GM23338 (cell line): Measurements from ENCODE around the gene GRID2.

ENCODE experiments used
- CREB1 ChIP-seq: fragments of 250-450 bp; sonication (Bioruptor Pico); IDR thresholded peaks from 2 replicates; pipeline ENCODE4 v1.5.0; 2020; ENCODE audit warnings: low read depth, mild to moderate bottlenecking, moderate library complexity
- EZH2 ChIP-seq: fragments of 200-600 bp; sonication (generic); IDR thresholded peaks from one replicate; pipeline ENCODE4 v1.8.0; 2017; ENCODE audit warnings: antibody characterized with exemption, mild to moderate bottlenecking, low read depth; ENCODE audit not compliant: unreplicated experiment
- EZH2phosphoT487 ChIP-seq: fragments of 200-600 bp; sonication (generic); IDR thresholded peaks from one replicate; pipeline ENCODE4 v1.8.1; 2018; ENCODE audit warnings: antibody characterized with exemption; ENCODE audit not compliant: unreplicated experiment
- JUNB ChIP-seq: IDR thresholded peaks from one replicate; pipeline ENCODE4 v1.6.1; 2016; ENCODE audit warnings: antibody characterized with exemption; ENCODE audit not compliant: unreplicated experiment
- NANOG ChIP-seq: IDR thresholded peaks from 2 replicates; pipeline ENCODE4 v1.6.1; 2016; ENCODE audit warnings: antibody characterized with exemption, borderline replicate concordance
- POLR2AphosphoS5 ChIP-seq: IDR thresholded peaks from 2 replicates; pipeline ENCODE4 v1.6.1; 2016; ENCODE audit warnings: antibody characterized with exemption, low read depth
- STAT1 ChIP-seq: IDR thresholded peaks from one replicate; pipeline ENCODE4 v1.6.1; 2016; ENCODE audit warnings: antibody characterized with exemption; ENCODE audit not compliant: unreplicated experiment
- ZNF114 ChIP-seq: fragments of 250-450 bp; sonication (Bioruptor Pico); IDR thresholded peaks from 2 replicates; pipeline ENCODE4 v1.5.0; 2020; ENCODE audit warnings: mild to moderate bottlenecking, moderate library complexity
- TF ChIP-seq, protein P1 (sequence below), 2 experiments: fragments of 200-600 bp in 1 of 2; sonication (generic) in 1 of 2; conservative IDR thresholded peaks; 2 replicates each; pipeline versions ENCODE4 v1.5.1 to v1.6.1; 2016 to 2017; ENCODE audit warnings: antibody characterized with exemption in 2 of 2, low read depth in 2 of 2, mild to moderate bottlenecking in 2 of 2, moderate library complexity in 1 of 2
- TF ChIP-seq, protein P2 (sequence below): IDR thresholded peaks from one replicate; pipeline ENCODE4 v1.6.1; 2018; ENCODE audit warnings: antibody characterized with exemption; ENCODE audit not compliant: unreplicated experiment
- TF ChIP-seq, protein P3 (sequence below): IDR thresholded peaks from 2 replicates; pipeline ENCODE4 v1.6.1; 2016; ENCODE audit warnings: antibody characterized with exemption
- TF ChIP-seq, protein P4 (sequence below): fragments of 250-450 bp; sonication (Bioruptor Pico); IDR thresholded peaks from 2 replicates; pipeline ENCODE4 v1.5.0; 2020; ENCODE audit warnings: mild to moderate bottlenecking, moderate library complexity

DNA sequence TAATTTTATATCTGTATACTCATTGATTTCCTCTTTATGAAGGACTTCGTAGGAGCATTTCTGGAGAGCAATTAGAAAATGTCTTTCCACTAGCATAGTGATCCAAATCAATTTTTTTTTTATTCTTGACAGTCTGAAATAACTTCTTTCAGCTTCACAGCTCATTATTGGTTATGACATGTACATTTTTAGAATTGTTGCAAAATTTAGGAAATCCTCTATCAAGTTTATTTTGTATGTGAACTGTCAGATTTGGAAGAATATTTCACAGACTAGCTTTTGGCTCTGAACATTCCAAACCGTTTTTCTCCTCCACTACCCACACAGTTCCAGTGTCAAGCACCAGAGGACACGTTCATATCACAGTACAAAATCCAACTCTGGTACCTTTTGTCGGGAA lies 1275.2 kb downstream of the GRID2 start:
- TF ChIP-seq, protein P1, sequence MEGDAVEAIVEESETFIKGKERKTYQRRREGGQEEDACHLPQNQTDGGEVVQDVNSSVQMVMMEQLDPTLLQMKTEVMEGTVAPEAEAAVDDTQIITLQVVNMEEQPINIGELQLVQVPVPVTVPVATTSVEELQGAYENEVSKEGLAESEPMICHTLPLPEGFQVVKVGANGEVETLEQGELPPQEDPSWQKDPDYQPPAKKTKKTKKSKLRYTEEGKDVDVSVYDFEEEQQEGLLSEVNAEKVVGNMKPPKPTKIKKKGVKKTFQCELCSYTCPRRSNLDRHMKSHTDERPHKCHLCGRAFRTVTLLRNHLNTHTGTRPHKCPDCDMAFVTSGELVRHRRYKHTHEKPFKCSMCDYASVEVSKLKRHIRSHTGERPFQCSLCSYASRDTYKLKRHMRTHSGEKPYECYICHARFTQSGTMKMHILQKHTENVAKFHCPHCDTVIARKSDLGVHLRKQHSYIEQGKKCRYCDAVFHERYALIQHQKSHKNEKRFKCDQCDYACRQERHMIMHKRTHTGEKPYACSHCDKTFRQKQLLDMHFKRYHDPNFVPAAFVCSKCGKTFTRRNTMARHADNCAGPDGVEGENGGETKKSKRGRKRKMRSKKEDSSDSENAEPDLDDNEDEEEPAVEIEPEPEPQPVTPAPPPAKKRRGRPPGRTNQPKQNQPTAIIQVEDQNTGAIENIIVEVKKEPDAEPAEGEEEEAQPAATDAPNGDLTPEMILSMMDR (conservative IDR thresholded peaks at IDR 0.05; ENCODE audit: low read depth in 2 of 2), result no peak
- TF ChIP-seq EZH2phosphoT487, result no peak
- no peak for TF ChIP-seq POLR2AphosphoS5
- TF ChIP-seq ZNF114 (CRISPR knock-in tag), result no peak
- TF ChIP-seq, protein P2, sequence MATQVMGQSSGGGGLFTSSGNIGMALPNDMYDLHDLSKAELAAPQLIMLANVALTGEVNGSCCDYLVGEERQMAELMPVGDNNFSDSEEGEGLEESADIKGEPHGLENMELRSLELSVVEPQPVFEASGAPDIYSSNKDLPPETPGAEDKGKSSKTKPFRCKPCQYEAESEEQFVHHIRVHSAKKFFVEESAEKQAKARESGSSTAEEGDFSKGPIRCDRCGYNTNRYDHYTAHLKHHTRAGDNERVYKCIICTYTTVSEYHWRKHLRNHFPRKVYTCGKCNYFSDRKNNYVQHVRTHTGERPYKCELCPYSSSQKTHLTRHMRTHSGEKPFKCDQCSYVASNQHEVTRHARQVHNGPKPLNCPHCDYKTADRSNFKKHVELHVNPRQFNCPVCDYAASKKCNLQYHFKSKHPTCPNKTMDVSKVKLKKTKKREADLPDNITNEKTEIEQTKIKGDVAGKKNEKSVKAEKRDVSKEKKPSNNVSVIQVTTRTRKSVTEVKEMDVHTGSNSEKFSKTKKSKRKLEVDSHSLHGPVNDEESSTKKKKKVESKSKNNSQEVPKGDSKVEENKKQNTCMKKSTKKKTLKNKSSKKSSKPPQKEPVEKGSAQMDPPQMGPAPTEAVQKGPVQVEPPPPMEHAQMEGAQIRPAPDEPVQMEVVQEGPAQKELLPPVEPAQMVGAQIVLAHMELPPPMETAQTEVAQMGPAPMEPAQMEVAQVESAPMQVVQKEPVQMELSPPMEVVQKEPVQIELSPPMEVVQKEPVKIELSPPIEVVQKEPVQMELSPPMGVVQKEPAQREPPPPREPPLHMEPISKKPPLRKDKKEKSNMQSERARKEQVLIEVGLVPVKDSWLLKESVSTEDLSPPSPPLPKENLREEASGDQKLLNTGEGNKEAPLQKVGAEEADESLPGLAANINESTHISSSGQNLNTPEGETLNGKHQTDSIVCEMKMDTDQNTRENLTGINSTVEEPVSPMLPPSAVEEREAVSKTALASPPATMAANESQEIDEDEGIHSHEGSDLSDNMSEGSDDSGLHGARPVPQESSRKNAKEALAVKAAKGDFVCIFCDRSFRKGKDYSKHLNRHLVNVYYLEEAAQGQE, result no peak
- TF ChIP-seq EZH2, result no peak
- no peak for TF ChIP-seq CREB1 (CRISPR knock-in tag)
- TF ChIP-seq, protein P3, sequence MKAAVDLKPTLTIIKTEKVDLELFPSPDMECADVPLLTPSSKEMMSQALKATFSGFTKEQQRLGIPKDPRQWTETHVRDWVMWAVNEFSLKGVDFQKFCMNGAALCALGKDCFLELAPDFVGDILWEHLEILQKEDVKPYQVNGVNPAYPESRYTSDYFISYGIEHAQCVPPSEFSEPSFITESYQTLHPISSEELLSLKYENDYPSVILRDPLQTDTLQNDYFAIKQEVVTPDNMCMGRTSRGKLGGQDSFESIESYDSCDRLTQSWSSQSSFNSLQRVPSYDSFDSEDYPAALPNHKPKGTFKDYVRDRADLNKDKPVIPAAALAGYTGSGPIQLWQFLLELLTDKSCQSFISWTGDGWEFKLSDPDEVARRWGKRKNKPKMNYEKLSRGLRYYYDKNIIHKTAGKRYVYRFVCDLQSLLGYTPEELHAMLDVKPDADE, result no peak
- no peak for TF ChIP-seq JUNB
- TF ChIP-seq NANOG, result no peak
- TF ChIP-seq STAT1, result no peak
- TF ChIP-seq, protein P4, sequence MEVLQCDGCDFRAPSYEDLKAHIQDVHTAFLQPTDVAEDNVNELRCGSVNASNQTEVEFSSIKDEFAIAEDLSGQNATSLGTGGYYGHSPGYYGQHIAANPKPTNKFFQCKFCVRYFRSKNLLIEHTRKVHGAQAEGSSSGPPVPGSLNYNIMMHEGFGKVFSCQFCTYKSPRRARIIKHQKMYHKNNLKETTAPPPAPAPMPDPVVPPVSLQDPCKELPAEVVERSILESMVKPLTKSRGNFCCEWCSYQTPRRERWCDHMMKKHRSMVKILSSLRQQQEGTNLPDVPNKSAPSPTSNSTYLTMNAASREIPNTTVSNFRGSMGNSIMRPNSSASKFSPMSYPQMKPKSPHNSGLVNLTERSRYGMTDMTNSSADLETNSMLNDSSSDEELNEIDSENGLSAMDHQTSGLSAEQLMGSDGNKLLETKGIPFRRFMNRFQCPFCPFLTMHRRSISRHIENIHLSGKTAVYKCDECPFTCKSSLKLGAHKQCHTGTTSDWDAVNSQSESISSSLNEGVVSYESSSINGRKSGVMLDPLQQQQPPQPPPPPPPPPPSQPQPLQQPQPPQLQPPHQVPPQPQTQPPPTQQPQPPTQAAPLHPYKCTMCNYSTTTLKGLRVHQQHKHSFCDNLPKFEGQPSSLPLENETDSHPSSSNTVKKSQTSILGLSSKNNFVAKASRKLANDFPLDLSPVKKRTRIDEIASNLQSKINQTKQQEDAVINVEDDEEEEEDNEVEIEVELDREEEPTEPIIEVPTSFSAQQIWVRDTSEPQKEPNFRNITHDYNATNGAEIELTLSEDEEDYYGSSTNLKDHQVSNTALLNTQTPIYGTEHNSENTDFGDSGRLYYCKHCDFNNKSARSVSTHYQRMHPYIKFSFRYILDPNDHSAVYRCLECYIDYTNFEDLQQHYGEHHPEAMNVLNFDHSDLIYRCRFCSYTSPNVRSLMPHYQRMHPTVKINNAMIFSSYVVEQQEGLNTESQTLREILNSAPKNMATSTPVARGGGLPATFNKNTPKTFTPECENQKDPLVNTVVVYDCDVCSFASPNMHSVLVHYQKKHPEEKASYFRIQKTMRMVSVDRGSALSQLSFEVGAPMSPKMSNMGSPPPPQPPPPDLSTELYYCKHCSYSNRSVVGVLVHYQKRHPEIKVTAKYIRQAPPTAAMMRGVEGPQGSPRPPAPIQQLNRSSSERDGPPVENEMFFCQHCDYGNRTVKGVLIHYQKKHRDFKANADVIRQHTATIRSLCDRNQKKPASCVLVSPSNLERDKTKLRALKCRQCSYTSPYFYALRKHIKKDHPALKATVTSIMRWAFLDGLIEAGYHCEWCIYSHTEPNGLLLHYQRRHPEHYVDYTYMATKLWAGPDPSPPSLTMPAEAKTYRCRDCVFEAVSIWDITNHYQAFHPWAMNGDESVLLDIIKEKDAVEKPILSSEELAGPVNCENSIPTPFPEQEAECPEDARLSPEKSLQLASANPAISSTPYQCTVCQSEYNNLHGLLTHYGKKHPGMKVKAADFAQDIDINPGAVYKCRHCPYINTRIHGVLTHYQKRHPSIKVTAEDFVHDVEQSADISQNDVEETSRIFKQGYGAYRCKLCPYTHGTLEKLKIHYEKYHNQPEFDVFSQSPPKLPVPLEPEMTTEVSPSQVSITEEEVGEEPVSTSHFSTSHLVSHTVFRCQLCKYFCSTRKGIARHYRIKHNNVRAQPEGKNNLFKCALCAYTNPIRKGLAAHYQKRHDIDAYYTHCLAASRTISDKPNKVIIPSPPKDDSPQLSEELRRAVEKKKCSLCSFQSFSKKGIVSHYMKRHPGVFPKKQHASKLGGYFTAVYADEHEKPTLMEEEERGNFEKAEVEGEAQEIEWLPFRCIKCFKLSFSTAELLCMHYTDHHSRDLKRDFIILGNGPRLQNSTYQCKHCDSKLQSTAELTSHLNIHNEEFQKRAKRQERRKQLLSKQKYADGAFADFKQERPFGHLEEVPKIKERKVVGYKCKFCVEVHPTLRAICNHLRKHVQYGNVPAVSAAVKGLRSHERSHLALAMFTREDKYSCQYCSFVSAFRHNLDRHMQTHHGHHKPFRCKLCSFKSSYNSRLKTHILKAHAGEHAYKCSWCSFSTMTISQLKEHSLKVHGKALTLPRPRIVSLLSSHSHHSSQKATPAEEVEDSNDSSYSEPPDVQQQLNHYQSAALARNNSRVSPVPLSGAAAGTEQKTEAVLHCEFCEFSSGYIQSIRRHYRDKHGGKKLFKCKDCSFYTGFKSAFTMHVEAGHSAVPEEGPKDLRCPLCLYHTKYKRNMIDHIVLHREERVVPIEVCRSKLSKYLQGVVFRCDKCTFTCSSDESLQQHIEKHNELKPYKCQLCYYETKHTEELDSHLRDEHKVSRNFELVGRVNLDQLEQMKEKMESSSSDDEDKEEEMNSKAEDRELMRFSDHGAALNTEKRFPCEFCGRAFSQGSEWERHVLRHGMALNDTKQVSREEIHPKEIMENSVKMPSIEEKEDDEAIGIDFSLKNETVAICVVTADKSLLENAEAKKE (CRISPR knock-in tag), result no peak
